ENCODE measurements around the gene PTGFRN. TPM values are rescaled to one million over a fixed set of nuclear protein-coding genes. Genes with fewer than 3 reads are reported as not detected.

The PTGFRN gene
- total and polyA plus RNA-seq, 2 of the 13 experiments (the other 11 are each of a cell fraction or from before 2014, with no cell fraction given): 3.3 to 11.3 TPM

GRCh38 chr1:116971258-116971860 is 61.6 kb downstream of the PTGFRN start (continued):
- TF ChIP-seq, protein P1, sequence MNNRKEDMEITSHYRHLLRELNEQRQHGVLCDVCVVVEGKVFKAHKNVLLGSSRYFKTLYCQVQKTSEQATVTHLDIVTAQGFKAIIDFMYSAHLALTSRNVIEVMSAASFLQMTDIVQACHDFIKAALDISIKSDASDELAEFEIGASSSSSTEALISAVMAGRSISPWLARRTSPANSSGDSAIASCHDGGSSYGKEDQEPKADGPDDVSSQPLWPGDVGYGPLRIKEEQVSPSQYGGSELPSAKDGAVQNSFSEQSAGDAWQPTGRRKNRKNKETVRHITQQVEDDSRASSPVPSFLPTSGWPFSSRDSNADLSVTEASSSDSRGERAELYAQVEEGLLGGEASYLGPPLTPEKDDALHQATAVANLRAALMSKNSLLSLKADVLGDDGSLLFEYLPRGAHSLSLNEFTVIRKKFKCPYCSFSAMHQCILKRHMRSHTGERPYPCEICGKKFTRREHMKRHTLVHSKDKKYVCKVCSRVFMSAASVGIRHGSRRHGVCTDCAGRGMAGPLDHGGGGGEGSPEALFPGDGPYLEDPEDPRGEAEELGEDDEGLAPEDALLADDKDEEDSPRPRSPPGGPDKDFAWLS (CRISPR knock-in tag; IDR thresholded peaks at IDR 0.05; ENCODE audit: borderline replicate concordance): no peak
- TF ChIP-seq GLMP (CRISPR knock-in tag; IDR thresholded peaks at IDR 0.05; ENCODE audit: borderline replicate concordance) (no peak), ZNF263 (CRISPR knock-in tag; IDR thresholded peaks at IDR 0.05) (no peak), PITX1 (CRISPR knock-in tag; IDR thresholded peaks at IDR 0.05) (no peak), ZNF878 (CRISPR knock-in tag; IDR thresholded peaks at IDR 0.05) (no peak), SMARCE1 (IDR thresholded peaks at IDR 0.05; ENCODE audit: borderline replicate concordance) (no peak), ATM (IDR thresholded peaks at IDR 0.05; ENCODE audit: borderline replicate concordance) (no peak)

DNA sequence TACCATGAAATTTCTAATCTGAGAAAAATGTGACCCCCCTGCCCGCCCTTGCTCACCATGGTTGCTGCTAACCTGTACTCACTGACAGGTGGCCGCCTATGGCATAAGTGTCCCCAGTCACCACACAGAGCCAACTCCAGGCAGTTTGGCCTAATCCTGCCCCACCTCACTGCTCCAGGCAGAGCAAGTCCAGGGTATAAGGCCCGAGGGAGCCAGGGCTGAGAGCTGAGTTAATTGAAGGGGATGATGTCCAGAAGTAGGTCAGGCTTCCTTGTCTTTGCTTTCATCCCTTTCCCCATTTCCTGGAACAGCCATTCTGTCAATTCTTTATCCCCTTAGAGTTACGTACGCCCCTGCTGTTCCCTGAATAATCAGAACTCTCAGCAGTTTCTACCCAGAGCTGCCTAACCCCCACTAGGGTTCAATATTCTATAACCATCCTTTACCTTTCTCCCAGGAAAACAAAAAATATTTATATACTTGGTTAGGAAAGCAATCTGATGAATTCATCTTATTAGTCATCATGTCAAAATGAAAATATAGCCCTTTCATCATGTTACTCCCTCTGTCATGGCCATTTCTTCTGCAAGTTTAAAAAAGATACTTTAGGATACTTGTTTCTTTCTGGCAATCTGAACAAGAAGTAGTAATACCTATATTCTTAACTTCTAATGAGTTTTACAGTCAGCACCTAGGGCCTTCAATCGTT is 62.4 kb downstream of the PTGFRN start:
- CTCF ChIA-PET (ENCODE audit: low intra/inter-chr PET ratio, low total read pairs): no interaction called here
- Histone ChIP-seq H3K4me1 (ENCODE audit: insufficient read depth, low read length) (no peaks in the 10 kb centered on the region), H3K79me2 (ENCODE audit: insufficient read depth, low read length) (no peaks in the 10 kb centered on the region), H3K4me3 (replicated peaks in 1 of 3; ENCODE audit: insufficient read depth in 1 of 3, low read depth in 2 of 3, low read length in 3 of 3) (no peak overlapping the region), H2AFZ (ENCODE audit: low read length) (no peak overlapping the region), H3K27ac (ENCODE audit: extremely low read length, insufficient read depth, low read length) (no peak overlapping the region), H3K9me3 (ENCODE audit: low read length) (no peaks in the 10 kb centered on the region), H3K27me3 (ENCODE audit: control insufficient read depth in 1 of 2, insufficient read depth in 2 of 2, low read length in 2 of 2) (no peaks in the 10 kb centered on the region), H3K36me3 (replicated peaks in 1 of 2; ENCODE audit: control insufficient read depth in 1 of 2, insufficient read depth in 2 of 2, low read length in 2 of 2) (no peaks in the 10 kb centered on the region), H3K4me2 (ENCODE audit: low read depth, low read length) (no peak overlapping the region), H3K9ac (ENCODE audit: insufficient read depth, low read depth, low read length) (no peak overlapping the region), H4K20me1 (ENCODE audit: insufficient read depth, low read length) (no peaks in the 10 kb centered on the region)
- ATAC-seq (no peak), DNase-seq (ENCODE audit: low spot score) (no peak), FAIRE-seq (no peak)
- 75% methylated on average over 6 of the region's 6 CpGs for WGBS (ENCODE audit: low lambda C conversion rate)
- in situ Hi-C loops (cut with HindIII; ENCODE audit: extremely low pct_ligation_motif_present, low pct_unique_long_range_greater_than_20kb): no loop called here
- POLR2A ChIA-PET: no interaction called here
- TF ChIP-seq SIN3B (IDR thresholded peaks at IDR 0.05; ENCODE audit: low read length) (no peak), ZZZ3 (CRISPR knock-in tag; IDR thresholded peaks at IDR 0.05; ENCODE audit: borderline replicate concordance) (no peak), DNMT3B (CRISPR knock-in tag; conservative IDR thresholded peaks at IDR 0.05) (no peak), PHF8 (CRISPR knock-in tag; IDR thresholded peaks at IDR 0.05) (no peak), ZNF678 (CRISPR knock-in tag; IDR thresholded peaks at IDR 0.05) (no peak), FOXA1 (IDR thresholded peaks at IDR 0.05) (no peak), FOXA1 (CRISPR knock-in tag; IDR thresholded peaks at IDR 0.05) (no peak), ZNF644 (CRISPR knock-in tag; IDR thresholded peaks at IDR 0.05; ENCODE audit: low read depth) (no peak), ZNF563 (CRISPR knock-in tag; IDR thresholded peaks at IDR 0.05) (no peak), ZNF20 (CRISPR knock-in tag; IDR thresholded peaks at IDR 0.05) (no peak), MIER3 (CRISPR knock-in tag; IDR thresholded peaks at IDR 0.05; ENCODE audit: borderline replicate concordance) (no peak)
- intact Hi-C loops (cut with micrococcal nuclease; ENCODE audit: unreplicated experiment): no loop called here
- BruUV-seq (replicated peaks): no TSS peak

Measured in HepG2 (cell line).